ENCODE results near the gene CDHR3. TPM values are rescaled to one million over a fixed set of nuclear protein-coding genes. Genes with fewer than 3 reads are reported as not detected.

CDHR3 gene
- total and polyA plus RNA-seq, 10 of the 15 experiments (the other 5 are each of a cell fraction or from before 2014, with no cell fraction given): 0.06 to 0.11 TPM; not detected in 8

DNA sequence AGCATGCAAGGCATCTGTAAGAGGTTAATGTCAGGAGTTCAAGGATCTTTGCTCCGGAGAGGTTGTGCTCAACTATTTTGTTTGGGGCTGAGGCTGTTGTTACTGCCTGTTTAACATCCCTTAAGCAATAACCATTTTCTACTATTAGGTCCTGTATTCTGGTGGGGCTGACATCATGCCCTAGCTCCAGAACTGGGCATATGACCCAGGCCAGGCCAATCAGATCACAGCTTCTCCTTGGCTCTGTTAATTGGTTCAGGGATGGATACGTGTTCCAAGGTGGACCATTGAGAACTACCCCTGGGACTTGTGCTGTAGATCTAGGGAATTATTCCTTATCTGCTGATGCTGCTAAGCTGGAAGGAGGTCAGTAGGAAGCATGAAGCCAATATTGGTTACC is 82.1 kb downstream of the CDHR3 start:
- ChIA-PET RAD21 (ENCODE audit: unreplicated experiment) (interaction anchor here (0.9 to 4.9 kb wide), 5 partner anchors 11 to 285 kb away, joined by 4 to 43 read pairs (median 11); no protein-coding TSS in a partner anchor), POLR2A (no interaction called here), SMC1A (ENCODE audit: uncharacterized antibody, unreplicated experiment) (interaction anchor here (0.9 to 5.2 kb wide), 4 partner anchors 12 to 397 kb away, joined by 3 to 54 read pairs (median 6); no protein-coding TSS in a partner anchor), CTCF (interaction anchor here (0.6 to 8.4 kb wide), 10 partner anchors 9 to 513 kb away, joined by 3 to 163 read pairs (median 8); no protein-coding TSS in a partner anchor)
- Histone ChIP-seq H3K27me3 (replicated peaks in 1 of 2; ENCODE audit: control insufficient read depth in 2 of 2, insufficient read depth in 2 of 2, low read length in 1 of 2) (peaks cover 0 to 6% of the 10 kb centered on the region in 2 experiments; a peak in 2 of 4 replicates), H3K27ac (ENCODE audit: control insufficient read depth, insufficient read depth) (no peak overlapping the region), H3K4me3 (no peak overlapping the region), H4K20me1 (ENCODE audit: control insufficient read depth, insufficient read depth) (no peaks in the 10 kb centered on the region), H3K36me3 (ENCODE audit: control insufficient read depth in 2 of 2, insufficient read depth in 2 of 2, low read length in 1 of 2) (no peaks in the 10 kb centered on the region), H3K4me1 (ENCODE audit: control insufficient read depth, insufficient read depth, low read length) (no peaks in the 10 kb centered on the region), H3K79me2 (ENCODE audit: control insufficient read depth, insufficient read depth, low read length) (no peaks in the 10 kb centered on the region), H3K4me2 (ENCODE audit: control insufficient read depth, insufficient read depth) (no peak overlapping the region), H2AFZ (ENCODE audit: control insufficient read depth, low read depth, low read length) (no peak overlapping the region), H3K9ac (ENCODE audit: control insufficient read depth, insufficient read depth, low read length) (no peak overlapping the region), H3K9me3 (replicated peaks; ENCODE audit: control insufficient read depth, insufficient read depth, low read length) (no peaks in the 10 kb centered on the region)
- intact Hi-C loops (cut with micrococcal nuclease; ENCODE audit: unreplicated experiment): no loop called here
- no TSS peak for BruUV-seq (replicated peaks)
- in situ Hi-C loops (cut with MboI): no loop called here
- DNase-seq (ENCODE audit: low read depth, low spot score): no peak
- ATAC-seq: no peak
- WGBS (ENCODE audit: insufficient coverage, insufficient replicate concordance, low lambda C conversion rate, missing lambda C conversion rate): 29% methylated on average over 2 of the region's 2 CpGs
- TF ChIP-seq ZSCAN29 (IDR thresholded peaks at IDR 0.05) (no peak), POLR2AphosphoS2 (IDR thresholded peaks at IDR 0.05; ENCODE audit: low read depth, low read length) (no peak), ZNF217 (IDR thresholded peaks at IDR 0.05) (no peak), MTA2 (IDR thresholded peaks at IDR 0.05; ENCODE audit: low read depth) (no peak), SMAD5 (IDR thresholded peaks at IDR 0.05; ENCODE audit: low read depth) (no peak)
- TF ChIP-seq, protein P1, sequence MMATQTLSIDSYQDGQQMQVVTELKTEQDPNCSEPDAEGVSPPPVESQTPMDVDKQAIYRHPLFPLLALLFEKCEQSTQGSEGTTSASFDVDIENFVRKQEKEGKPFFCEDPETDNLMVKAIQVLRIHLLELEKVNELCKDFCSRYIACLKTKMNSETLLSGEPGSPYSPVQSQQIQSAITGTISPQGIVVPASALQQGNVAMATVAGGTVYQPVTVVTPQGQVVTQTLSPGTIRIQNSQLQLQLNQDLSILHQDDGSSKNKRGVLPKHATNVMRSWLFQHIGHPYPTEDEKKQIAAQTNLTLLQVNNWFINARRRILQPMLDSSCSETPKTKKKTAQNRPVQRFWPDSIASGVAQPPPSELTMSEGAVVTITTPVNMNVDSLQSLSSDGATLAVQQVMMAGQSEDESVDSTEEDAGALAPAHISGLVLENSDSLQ (IDR thresholded peaks at IDR 0.05): no peak
- TF ChIP-seq, protein P2, sequence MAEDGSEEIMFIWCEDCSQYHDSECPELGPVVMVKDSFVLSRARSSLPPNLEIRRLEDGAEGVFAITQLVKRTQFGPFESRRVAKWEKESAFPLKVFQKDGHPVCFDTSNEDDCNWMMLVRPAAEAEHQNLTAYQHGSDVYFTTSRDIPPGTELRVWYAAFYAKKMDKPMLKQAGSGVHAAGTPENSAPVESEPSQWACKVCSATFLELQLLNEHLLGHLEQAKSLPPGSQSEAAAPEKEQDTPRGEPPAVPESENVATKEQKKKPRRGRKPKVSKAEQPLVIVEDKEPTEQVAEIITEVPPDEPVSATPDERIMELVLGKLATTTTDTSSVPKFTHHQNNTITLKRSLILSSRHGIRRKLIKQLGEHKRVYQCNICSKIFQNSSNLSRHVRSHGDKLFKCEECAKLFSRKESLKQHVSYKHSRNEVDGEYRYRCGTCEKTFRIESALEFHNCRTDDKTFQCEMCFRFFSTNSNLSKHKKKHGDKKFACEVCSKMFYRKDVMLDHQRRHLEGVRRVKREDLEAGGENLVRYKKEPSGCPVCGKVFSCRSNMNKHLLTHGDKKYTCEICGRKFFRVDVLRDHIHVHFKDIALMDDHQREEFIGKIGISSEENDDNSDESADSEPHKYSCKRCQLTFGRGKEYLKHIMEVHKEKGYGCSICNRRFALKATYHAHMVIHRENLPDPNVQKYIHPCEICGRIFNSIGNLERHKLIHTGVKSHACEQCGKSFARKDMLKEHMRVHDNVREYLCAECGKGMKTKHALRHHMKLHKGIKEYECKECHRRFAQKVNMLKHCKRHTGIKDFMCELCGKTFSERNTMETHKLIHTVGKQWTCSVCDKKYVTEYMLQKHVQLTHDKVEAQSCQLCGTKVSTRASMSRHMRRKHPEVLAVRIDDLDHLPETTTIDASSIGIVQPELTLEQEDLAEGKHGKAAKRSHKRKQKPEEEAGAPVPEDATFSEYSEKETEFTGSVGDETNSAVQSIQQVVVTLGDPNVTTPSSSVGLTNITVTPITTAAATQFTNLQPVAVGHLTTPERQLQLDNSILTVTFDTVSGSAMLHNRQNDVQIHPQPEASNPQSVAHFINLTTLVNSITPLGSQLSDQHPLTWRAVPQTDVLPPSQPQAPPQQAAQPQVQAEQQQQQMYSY (CRISPR knock-in tag; IDR thresholded peaks at IDR 0.05): no peak
- TF ChIP-seq, protein P3, sequence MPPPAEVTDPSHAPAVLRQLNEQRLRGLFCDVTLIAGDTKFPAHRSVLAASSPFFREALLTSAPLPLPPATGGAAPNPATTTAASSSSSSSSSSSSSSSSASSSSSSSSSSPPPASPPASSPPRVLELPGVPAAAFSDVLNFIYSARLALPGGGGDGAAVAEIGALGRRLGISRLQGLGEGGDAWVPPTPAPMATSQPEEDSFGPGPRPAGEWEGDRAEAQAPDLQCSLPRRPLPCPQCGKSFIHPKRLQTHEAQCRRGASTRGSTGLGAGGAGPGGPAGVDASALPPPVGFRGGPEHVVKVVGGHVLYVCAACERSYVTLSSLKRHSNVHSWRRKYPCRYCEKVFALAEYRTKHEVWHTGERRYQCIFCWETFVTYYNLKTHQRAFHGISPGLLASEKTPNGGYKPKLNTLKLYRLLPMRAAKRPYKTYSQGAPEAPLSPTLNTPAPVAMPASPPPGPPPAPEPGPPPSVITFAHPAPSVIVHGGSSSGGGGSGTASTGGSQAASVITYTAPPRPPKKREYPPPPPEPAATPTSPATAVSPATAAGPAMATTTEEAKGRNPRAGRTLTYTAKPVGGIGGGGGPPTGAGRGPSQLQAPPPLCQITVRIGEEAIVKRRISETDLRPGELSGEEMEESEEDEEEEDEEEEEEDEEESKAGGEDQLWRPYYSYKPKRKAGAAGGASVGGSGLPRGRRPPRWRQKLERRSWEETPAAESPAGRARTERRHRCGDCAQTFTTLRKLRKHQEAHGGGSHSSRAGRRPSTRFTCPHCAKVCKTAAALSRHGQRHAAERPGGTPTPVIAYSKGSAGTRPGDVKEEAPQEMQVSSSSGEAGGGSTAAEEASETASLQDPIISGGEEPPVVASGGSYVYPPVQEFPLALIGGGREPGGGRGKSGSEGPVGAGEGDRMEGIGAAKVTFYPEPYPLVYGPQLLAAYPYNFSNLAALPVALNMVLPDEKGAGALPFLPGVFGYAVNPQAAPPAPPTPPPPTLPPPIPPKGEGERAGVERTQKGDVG (CRISPR knock-in tag; IDR thresholded peaks at IDR 0.05): no peak
- no peak for FAIRE-seq

All from GM12878 (cell line).